PC-9 (cell line): Measurements from ENCODE around the gene GIMAP5. TPM values are rescaled to one million over a fixed set of nuclear protein-coding genes. Genes with fewer than 3 reads are reported as not detected.

Experiments used
- BruUV-seq: library from RNA; stranded (reverse); fragments of 400-500 nt; replicated peaks from 2 replicates; lab custom pipeline; 2021; lab: Mats Ljungman, UMichigan
- CTCF ChIA-PET: fragments of 300-600 bp; sonication (Branson Sonifier 250); formaldehyde crosslinking; loops from one replicate; lab custom pipeline; 2022; ENCODE audit warnings: antibody characterized with exemption; lab: Charles Lee
- POLR2A ChIA-PET: fragments of 300-600 bp; sonication (Branson Sonifier 250); formaldehyde crosslinking; loops from one replicate; lab custom pipeline; 2022; ENCODE audit warnings: antibody characterized with exemption; ENCODE audit not compliant: unreplicated experiment; lab: Charles Lee
- DNase-seq, 2 experiments: peaks; one replicate each; pipeline versions ENCODE4 v3.0.0 to v3.0.0-alpha.2; 2015 to 2022; ENCODE audit warnings: mixed read lengths in 1 of 2
- H2AFZ ChIP-seq: fragments of 200-600 bp; sonication (generic); 2 replicates; pipeline ENCODE4 v1.8.1; 2017; ENCODE audit warnings: antibody characterized with exemption
- H3F3A ChIP-seq: fragments of 200-600 bp; sonication (generic); 2 replicates; pipeline ENCODE4 v1.8.1; 2017; ENCODE audit warnings: antibody characterized with exemption, mild to moderate bottlenecking, low read depth; ENCODE audit not compliant: insufficient read depth
- H3K27ac ChIP-seq: fragments of 200-600 bp; sonication (generic); 2 replicates; pipeline ENCODE4 v1.6.1; 2016; ENCODE audit warnings: mixed run types
- H3K27me3 ChIP-seq: fragments of 200-600 bp; sonication (generic); 2 replicates; pipeline ENCODE4 v1.6.1; 2016; ENCODE audit warnings: low read depth, mixed run types; ENCODE audit not compliant: insufficient read depth
- H3K36me3 ChIP-seq: fragments of 200-600 bp; sonication (generic); 2 replicates; pipeline ENCODE4 v1.6.1; 2016; ENCODE audit warnings: low read depth, mixed run types
- H3K4me1 ChIP-seq: fragments of 200-600 bp; sonication (generic); replicated peaks from 2 replicates; pipeline ENCODE4 v1.6.1; 2016; ENCODE audit warnings: mixed run types; ENCODE audit not compliant: insufficient read depth
- H3K4me2 ChIP-seq: fragments of 200-600 bp; sonication (generic); 2 replicates; pipeline ENCODE4 v1.6.1; 2017; ENCODE audit warnings: mixed run types
- H3K4me3 ChIP-seq: fragments of 200-600 bp; sonication (generic); 2 replicates; pipeline ENCODE4 v1.6.1; 2016; ENCODE audit warnings: mixed run types
- H3K79me2 ChIP-seq: fragments of 200-600 bp; sonication (generic); 2 replicates; pipeline ENCODE4 v1.6.1; 2017; ENCODE audit warnings: low read depth, mixed run types
- H3K9me2 ChIP-seq: fragments of 200-600 bp; sonication (generic); 2 replicates; pipeline ENCODE4 v1.8.1; 2017; ENCODE audit warnings: mild to moderate bottlenecking; ENCODE audit not compliant: insufficient read depth
- H3K9me3 ChIP-seq: fragments of 200-600 bp; sonication (generic); 2 replicates; pipeline ENCODE4 v1.8.1; 2016; ENCODE audit warnings: low read depth; ENCODE audit not compliant: insufficient read depth
- H4K20me1 ChIP-seq: fragments of 200-600 bp; sonication (generic); 2 replicates; pipeline ENCODE4 v1.8.1; 2017; ENCODE audit not compliant: insufficient read depth
- CTCF ChIP-seq: fragments of 200-600 bp; sonication (generic); conservative IDR thresholded peaks from 2 replicates; pipeline ENCODE4 v1.6.1; 2017; ENCODE audit warnings: mixed run types, antibody characterized with exemption, mild to moderate bottlenecking, moderate library complexity
- EZH2 ChIP-seq: fragments of 200-600 bp; sonication (generic); IDR thresholded peaks from 2 replicates; pipeline ENCODE4 v1.8.0; 2017; ENCODE audit warnings: antibody characterized with exemption, low read depth
- intact Hi-C: fragments of 100-400 bp; cut with micrococcal nuclease; formaldehyde crosslinking; loops from one replicate; pipeline ENCODE4 v1.10.0; 2022; ENCODE audit not compliant: unreplicated experiment
- total RNA-seq: library from RNA; stranded (reverse); gene quantifications from 2 replicates; pipeline ENCODE4 v1.2.3, GENCODE V29; 2021

The GIMAP5 gene
- total RNA-seq, 1 experiment from 2014 or later, result not detected

- no peaks in the 10 kb centered on the region for H3F3A ChIP-seq
- no peaks in the 10 kb centered on the region for H4K20me1 ChIP-seq
- CTCF ChIA-PET, result no interaction called here
- peaks cover 85% of the 10 kb centered on the region for H3K27me3 ChIP-seq
- DNase-seq, result no peak
- no peaks in the 10 kb centered on the region for H3K9me3 ChIP-seq
- no TSS peak for BruUV-seq
- H2AFZ ChIP-seq, result no peak overlapping the region
- H3K36me3 ChIP-seq, result no peaks in the 10 kb centered on the region
- H3K4me3 ChIP-seq, result no peak overlapping the region
- POLR2A ChIA-PET, result no interaction called here
- no peaks in the 10 kb centered on the region for H3K79me2 ChIP-seq
- no peak overlapping the region for H3K4me2 ChIP-seq
- H3K4me1 ChIP-seq, result no peaks in the 10 kb centered on the region
- intact Hi-C loops, result no loop called here
- H3K27ac ChIP-seq, result no peak overlapping the region
- no peaks in the 10 kb centered on the region for H3K9me2 ChIP-seq
- TF ChIP-seq EZH2 (no peak), CTCF (no peak)
Observed at GRCh38 chr7:150722431-150722931, 14.7 kb upstream of the GIMAP5 start.

GRCh38 chr7:150723467-150723866, 13.8 kb upstream of the GIMAP5 start:
- DNase-seq, result no peak
- Histone ChIP-seq H3K4me3 (no peak overlapping the region), H3K36me3 (no peaks in the 10 kb centered on the region), H3F3A (no peaks in the 10 kb centered on the region), H4K20me1 (no peaks in the 10 kb centered on the region), H3K9me3 (no peaks in the 10 kb centered on the region), H3K4me2 (no peak overlapping the region), H3K79me2 (no peaks in the 10 kb centered on the region), H3K27me3 (peaks cover 77% of the 10 kb centered on the region), H3K9me2 (no peaks in the 10 kb centered on the region), H3K27ac (no peak overlapping the region), H2AFZ (no peak overlapping the region), H3K4me1 (no peaks in the 10 kb centered on the region)
- POLR2A ChIA-PET, result no interaction called here
- CTCF ChIA-PET, result no interaction called here
- intact Hi-C loops, result no loop called here
- no peak for TF ChIP-seq CTCF
- no peak for TF ChIP-seq EZH2
- BruUV-seq, result no TSS peak

- ChIA-PET CTCF (no interaction called here), POLR2A (no interaction called here)
- H3K36me3 ChIP-seq, result no peaks in the 10 kb centered on the region
- no peak for TF ChIP-seq CTCF
- TF ChIP-seq EZH2, result no peak
- no peaks in the 10 kb centered on the region for H3F3A ChIP-seq
- H4K20me1 ChIP-seq, result no peaks in the 10 kb centered on the region
- DNase-seq, result no peak
- H3K27ac ChIP-seq, result no peak overlapping the region
- H3K79me2 ChIP-seq, result no peaks in the 10 kb centered on the region
- H3K4me3 ChIP-seq, result no peak overlapping the region
- no peak overlapping the region for H3K4me2 ChIP-seq
- no peaks in the 10 kb centered on the region for H3K9me2 ChIP-seq
- no peaks in the 10 kb centered on the region for H3K9me3 ChIP-seq
- no peak overlapping the region for H2AFZ ChIP-seq
- H3K27me3 ChIP-seq, result peaks cover 45% of the 10 kb centered on the region
- H3K4me1 ChIP-seq, result no peaks in the 10 kb centered on the region
- no TSS peak for BruUV-seq
- intact Hi-C loops, result no loop called here
Observed at GRCh38 chr7:150727381-150727780, 9.8 kb upstream of the GIMAP5 start.
